ENCODE measurements around the gene CCDC186. TPM values are rescaled to one million over a fixed set of nuclear protein-coding genes. Genes with fewer than 3 reads are reported as not detected.
A peak's percentile ranks its signal among the peaks of the same experiment; 100 is the strongest.
"Not testable (repeated sequence)": the region's sequence is repeated elsewhere in the genome, so short reads cannot be mapped to it uniquely, and the experiment has no call there.

Gene CCDC186
- total RNA-seq, 1 donor from 2014 or later, result 35.0 TPM

DNA sequence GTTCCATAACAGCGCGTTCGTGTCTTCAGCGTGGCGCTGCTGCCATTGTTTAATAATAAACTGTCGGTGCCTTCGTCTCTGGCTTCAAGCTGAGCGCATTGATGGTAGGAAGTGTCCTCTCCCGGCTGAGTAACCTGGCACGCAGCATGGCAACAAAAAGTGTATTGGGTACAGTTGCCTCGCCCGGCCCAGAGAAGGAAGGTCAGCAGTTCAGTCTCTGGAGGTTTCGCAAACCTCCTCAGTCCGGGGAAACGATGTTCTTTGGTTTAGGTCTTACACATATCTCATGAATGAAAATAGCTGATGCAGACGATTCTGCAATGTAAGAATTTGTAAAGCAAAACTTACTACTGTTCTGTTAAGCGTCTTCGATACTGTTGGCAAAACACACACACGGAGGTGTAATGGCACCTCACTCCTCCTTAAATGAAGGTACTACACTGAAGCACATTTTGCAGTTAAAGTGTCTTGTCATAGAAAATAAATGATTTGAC lies 739 bp upstream of the CCDC186 start:
- DNase-seq (ENCODE audit: low read depth), result peak; percentile 40

DNA sequence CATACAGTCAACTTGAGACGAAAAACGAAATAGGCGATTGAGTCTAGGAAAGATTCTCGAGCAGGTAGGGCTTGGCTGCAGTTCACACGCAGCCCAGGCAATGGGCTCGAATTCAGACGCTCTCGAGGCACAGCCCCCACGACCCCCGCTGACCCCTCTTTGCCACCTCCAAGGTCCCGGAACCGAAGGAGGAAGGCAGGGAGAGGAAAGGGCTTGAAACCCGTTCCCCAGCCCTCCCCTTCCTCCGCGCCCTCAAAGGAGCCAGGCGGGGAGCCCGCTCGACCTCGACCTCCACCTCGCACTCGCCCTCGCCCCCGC lies 441 bp downstream of the CCDC186 start:
- no peak for DNase-seq (ENCODE audit: low read depth)

DNA sequence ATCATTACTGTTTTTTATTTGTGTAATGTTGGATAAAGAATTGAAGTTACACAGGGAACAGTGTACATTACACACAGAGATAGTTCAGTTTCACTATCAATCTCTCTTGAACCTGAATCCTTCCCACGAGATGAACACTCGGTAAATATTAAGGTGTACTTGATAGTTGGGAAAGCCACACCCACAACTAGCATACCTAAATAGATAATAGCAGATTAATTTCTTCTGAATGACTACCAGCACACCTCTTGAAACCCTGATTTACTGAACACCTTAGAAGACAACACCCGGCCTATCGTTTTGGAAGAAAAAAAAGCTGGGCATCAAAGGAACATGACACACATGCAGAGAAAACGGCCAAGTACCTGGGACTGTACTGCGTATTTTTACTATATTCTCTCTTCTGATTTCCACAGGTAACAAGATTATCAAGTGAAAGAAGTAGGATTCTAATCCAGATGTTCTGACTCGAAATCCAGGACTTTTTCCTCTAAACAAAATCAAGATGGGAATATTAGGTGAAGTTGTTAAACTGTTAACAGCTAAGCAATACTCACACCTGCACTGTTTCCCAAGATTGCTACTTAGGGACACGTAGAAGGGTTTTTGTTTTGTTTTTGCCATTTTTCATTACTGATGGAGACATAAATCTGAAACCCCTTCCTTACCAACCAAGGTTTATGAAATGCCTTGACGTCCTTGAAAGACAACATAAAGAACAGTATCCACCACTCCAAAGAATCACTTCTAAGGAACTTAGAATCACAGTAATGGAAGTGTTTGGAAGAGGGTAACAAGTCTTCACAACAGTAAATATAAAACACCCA lies 1.0 kb downstream of the CCDC186 start:
- DNase-seq (ENCODE audit: low read depth), result no peak

DNA sequence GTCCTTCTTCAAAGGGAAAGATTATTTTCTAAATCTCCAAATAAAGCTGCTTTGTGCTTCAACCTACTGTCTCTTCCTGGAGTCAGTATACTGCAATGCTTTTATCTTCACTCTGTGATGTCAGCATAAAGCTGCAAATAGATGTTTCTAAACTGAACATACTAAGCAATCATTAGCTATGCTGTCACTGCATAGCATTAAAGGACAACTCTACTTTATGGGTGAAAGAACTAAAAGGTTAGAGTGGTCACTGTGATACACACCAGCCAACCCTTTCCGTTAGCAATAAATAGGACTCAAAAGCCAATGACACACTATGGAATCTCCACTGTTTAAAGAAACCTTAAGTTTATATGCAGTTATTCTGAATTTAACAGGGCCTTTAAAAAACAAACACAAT lies 1.8 kb downstream of the CCDC186 start:
- DNase-seq (ENCODE audit: low read depth), result no peak

DNA sequence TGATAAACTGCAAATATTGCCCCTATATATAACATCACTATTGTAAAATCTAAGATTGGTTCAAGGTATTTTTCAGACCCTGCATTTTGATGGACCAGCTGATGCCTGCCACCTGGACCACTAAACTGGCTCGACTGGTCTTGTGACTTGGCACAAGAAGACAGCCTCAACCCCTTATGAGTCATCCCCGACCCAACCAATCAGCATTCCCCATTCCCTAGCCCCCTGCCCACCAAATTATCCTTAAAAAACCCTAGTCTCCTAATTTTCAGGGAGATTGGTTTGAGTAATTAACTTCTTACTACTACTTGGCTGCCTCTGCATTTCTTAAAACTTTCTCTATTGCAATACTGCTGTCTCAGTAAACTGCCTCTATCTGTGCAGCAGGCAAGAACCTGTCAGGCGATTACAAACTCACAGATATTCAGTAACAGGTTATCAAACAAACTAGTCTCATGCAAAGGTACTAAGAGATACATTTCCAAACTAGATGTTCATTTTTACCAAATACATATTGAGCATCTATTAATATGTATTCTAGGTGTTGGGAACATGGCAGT lies 5.5 kb downstream of the CCDC186 start:
- no peak for DNase-seq (ENCODE audit: low read depth)

DNA sequence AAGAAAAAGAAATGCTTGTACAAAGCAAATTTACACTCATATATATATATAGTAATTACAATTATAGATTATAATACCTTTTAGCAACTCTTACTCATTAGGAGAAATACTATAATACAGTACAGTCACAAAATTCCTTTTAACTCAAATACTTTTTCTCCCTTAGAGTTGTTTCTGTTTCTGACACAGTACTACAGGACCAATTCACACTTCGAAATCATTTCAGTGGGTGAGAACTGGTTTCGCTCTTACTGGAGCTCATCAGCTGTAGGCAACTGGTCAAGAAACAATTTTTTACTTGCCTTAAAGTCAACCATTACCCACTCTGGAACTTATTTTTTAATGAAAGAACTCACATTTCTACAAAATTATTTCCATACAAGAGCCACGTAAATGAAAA lies 6.0 kb downstream of the CCDC186 start:
- no peak for DNase-seq (ENCODE audit: low read depth)

DNA sequence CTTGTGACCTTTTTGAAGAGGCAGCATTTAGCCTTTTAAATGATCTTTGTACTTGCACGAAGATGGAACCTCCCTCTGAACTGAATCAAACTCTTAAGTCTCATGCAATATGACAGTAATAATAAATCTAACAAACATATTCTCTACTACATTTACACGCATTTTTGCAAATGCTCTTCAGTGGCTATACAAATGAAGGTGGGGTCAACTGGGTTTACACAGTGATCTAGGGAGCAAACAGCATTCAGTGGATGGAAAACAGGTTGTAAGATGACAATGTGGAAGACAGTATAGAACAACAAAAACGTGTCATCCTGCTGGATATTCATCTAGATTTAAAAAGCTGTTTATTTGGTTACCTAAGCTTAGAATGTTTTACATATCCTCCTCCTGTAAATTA lies 7.5 kb downstream of the CCDC186 start:
- no peak for DNase-seq (ENCODE audit: low read depth)

DNA sequence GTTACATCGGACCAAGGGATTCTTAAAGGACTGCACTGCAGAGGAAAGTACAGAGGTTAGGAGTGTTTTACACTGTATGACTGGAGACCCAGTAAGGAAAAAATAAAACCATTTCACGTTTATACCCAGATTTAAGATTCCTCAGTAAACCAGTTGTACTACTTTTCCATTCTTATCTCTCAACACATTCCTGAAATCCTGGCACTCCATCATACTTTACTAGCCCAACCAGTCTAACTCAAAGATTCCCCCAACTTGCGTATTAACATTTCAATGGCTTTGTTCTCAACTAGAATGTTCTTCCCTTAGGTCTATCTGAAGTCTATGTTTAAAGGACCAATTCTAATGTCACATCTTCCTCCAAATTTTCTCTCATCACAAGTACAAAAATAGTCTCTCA lies 8.0 kb downstream of the CCDC186 start:
- DNase-seq (ENCODE audit: low read depth), result no peak

DNA sequence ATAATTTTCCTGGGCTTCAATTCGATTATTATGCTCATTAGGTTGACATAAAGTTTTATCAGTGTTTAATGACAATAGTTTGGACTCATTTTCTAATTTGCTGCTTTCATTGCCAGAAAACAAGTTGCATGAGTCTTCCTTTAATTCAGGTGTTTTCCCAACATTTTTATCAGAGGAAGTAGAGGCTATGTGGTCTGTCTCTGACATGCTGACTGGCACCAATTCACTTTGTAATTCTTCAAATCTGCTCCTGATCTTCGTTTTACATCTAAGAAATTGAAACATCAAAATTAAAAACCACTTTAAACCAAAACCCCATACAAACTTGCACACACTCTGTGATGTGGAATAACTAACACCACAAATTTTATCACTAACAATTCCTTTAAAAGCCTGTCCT lies 10.9 kb downstream of the CCDC186 start:
- no peak for DNase-seq (ENCODE audit: low read depth)

DNA sequence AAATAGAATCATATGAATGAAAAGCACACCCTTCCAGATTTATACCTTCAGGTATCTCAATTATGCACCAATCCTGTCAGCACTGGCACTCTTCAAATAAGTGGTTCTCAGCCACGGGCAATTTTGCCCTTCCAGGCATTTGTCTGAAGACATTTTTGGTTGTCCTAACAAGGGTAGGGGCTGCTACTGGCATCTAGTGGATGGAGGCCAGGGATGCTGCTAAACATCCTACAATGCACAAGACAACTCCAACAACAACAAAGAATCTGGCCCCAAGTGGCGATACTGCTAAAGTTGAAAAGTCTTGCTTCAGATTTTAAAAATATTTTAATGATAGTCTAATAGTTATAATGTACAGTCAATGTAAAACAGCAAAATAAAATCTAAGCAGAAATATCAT lies 16.1 kb downstream of the CCDC186 start:
- DNase-seq (ENCODE audit: low read depth), result no peak

DNA sequence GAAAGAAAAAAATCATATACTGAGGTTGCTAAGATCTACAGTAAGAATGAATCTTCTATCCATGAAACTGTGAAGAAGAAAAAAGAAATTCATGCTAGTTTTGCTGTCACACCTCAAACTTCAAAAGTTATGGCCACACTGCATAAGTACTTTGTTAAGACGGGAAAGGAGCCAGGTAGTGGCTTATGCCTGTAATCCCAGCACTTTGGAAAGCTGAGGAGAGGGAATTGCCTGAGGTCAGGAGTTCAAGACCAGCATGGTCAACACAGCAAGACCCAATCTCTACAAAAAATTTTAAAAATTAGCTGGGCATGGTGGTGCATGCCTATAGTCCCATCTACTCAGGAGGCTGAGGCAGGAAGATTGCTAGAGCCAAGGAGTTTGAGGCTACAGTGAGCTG lies 22.1 kb downstream of the CCDC186 start:
- DNase-seq (ENCODE audit: low read depth), result no peak

DNA sequence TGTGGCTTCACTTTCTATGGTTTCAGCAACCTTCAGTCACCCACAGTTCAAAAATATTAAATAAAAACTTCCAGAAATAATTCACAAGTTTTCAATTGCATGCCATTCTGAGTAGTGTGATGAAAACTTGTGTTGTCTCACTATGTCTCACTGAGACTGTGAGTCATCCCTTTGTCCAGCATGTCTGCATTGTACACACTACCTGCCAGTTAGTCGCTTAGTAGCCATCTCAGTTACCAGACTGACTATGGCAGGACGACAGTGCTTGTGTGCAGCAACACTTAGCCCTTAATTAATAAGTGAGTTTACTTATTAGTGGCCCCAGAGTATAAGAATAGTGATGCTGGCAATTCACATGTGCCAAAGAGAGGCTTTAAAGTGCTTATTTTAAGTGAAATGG lies 22.5 kb downstream of the CCDC186 start:
- peak; percentile 50 for DNase-seq (ENCODE audit: low read depth)

DNA sequence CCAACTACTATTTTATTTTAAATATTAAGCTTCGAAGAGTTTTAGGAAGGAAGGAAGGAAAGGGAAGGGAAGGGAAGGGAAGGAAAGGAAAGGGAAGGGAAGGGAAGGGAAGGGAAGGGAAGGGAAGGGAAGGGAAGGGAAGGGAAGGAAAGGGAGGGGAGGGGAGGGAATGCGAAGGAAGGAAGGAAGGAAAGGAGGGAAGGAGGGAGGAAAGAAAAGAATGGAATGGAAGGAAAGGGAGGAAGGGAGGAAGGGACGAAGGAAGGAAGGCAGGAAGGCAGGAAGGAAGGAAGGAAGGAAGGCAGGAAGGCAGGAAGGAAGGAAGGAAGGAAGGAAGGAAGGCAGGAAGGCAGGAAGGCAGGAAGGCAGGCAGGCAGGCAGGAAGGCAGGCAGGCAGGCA lies 24.5 kb downstream of the CCDC186 start:
- not testable (repeated sequence) for DNase-seq (ENCODE audit: low read depth)

DNA sequence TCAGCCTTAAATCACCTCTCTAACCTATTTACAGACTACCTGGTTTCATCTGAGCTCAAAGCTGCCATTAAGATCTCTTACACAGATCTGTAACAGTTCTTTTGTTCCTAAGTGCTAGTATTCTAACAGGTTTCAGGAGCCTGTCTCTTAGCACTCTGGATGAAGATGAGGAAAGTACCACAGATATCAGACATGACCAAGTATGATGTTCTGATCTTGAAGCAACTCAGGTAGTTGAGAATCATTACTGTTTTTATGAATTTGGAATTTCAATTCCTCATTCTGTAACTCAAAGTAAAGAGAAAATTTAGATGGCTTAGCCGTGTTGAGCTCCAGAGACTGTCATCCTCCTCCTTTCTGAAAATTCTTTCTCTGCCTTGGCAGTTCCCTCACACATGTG lies 30.8 kb downstream of the CCDC186 start:
- DNase-seq (ENCODE audit: low read depth), result no peak

DNA sequence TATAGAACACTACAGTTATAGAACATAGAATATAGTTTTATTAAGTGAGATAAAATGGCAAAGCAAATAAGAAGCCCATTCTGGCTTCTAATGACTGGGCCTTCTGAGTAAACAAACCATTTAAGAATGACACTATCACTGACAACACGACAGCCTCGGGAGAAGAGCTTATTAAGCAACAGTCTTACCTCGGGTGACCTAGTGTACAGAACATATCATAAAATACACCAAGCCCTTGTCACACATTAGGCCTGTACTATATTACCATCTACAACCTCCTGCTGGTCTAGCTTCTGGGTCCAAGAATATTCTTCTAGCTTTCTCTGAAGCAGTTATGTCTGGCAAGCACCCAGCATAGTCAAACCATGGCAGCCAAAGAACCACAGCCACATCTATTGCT lies 32.0 kb downstream of the CCDC186 start:
- DNase-seq (ENCODE audit: low read depth), result no peak

DNA sequence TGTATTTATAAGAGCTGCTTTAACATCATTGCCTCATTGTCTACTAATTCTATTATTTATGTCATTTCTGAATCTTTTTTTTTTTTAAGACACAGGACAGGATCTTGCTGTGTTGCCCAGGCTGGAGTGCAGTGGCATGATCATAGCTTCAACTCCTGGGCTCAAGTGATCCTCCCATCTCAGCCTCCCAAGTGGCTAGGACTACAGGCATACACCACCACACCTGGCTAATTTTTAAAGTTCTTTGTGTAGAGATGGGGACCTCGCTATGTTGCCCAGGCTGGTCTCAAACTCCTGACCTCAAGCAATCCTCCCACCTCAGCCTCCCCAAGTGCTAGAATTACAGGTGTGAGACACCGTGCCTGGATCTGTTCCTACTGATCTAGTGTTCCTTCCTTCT lies 33.2 kb downstream of the CCDC186 start:
- not testable (repeated sequence) for DNase-seq (ENCODE audit: low read depth)

DNA sequence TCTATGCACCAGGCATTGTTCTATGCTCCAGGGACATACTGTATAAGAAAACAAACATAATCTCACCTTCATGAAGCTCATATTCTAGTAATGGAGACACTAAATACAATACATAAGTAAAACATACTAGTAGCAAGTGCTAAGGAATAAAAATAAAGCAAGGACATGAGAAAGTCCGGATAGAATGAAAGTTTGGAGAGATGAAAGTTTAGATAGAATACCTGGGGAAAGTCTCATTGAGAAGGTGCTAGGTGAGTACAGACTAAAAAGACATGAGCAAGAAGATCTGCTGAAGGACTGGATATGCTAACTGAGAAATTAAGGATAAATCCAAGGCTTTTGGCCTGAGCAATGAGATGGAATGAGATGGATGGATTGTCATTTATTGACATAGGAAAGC lies 34.0 kb downstream of the CCDC186 start:
- no peak for DNase-seq (ENCODE audit: low read depth)

DNA sequence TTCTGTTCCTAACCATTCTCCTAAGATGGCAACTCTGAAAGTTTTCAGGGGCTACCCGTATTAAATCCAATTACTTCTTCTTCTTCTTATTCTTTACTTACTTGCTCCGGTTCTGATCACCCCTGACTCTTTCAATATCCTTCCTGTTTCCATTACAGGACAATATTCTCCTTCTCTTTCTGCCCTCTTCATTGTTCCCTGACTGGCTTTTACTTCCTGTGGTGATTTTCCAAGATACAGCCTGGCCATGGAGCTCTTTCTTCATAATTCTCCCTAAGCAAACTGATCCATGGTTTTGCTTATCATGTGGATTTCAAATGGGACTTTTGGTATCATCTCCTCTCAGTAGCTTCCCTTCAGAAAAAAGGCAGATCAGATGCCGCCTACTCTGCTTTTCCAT lies 35.4 kb downstream of the CCDC186 start:
- DNase-seq (ENCODE audit: low read depth), result no peak

DNA sequence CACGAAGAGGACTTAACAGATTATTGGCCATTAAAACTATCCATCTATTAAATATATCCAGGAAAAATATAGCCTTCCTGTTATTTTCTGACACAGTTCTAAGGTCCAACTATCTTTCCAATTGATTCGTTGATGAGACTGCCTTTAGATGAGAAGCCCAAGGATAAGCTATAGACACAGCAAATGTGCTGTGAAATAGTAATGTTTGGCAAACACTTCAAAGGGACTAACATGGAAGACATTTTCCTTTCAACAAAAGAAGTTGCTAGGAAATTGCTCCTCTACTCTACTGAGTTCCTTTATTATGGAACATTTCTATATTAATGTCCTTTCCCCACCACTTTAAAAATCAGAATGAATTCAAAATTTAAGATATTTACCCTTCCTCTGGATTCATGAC lies 38.5 kb downstream of the CCDC186 start:
- no peak for DNase-seq (ENCODE audit: low read depth)

DNA sequence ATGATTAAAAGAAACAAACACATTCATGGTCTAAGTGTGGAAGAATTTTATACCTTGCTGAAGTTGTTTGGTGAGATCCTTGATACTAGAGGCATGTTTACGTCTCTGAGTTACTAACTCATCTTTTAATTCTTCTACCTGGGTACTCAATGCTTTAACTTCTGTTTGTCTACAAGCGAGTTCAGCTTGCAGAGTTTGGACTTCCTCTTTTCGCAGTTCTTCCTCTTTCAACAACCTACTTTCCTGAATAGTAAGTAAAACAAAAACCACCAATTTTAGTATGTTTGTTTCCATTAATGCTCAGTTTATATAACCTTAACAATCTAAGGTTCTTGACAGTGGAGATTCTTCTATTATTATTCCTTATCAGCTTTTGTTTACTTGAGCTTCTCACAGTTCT lies 42.9 kb downstream of the CCDC186 start:
- DNase-seq (ENCODE audit: low read depth), result no peak

DNA sequence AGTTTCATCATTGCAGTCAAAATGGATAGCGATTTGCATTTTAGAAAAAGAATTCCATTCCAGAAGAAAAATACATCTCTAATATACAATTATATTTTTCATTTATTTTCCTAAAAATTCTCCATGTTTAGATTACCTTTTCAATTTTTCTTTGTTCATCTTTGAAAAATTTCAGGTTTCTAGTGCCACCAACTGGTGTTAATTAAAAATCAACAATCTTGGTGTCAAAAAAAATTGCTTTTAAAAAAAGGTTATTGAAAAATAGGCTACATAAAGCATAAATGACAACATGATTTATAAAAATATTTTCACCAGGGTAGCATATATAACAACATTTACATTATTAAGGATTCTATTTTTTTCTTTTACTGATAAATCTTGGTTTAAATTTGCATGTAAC lies 53.0 kb downstream of the CCDC186 start:
- DNase-seq (ENCODE audit: low read depth), result no peak

DNA sequence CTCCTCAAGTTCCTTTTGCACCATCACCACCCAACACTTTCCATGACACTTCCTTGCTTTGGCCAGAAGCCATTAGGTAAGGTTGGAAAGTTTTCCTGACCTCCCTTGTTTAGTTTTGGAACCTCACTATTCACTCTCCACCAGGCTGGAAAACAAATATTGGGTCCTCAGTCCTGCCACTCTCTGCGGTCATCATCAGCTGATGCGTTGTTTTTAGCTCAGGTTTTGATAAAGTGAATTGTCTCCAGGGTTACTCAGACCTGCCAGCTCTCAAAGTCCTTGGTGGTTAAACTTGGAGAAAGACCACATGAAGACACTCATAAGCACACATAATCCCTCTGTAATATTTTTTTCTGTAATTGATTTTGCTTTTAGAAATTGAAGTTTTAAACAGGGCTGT lies 55.5 kb downstream of the CCDC186 start:
- DNase-seq (ENCODE audit: low read depth), result no peak

DNA sequence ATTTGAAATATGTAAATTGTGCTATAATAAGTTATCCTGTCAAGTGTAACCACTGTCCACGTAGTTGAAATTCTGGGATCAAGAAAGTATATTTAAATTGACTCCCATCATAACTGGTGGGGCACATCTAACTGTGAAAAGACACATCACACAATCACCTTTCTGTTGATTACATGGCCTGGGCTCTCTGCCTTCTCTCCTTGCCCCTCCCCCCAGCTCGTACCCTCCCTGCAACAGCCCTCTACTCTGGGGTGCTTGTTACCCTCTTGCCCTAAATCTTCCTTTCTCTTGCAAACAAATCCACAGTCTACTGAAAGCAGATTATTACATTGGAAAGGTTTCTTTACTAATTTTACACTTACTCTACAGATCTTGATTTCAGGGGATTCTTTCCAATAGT lies 56.3 kb downstream of the CCDC186 start:
- no peak for DNase-seq (ENCODE audit: low read depth)
